BJ (cell line): ENCODE results near the gene AADACL4. TPM values are rescaled to one million over a fixed set of nuclear protein-coding genes. Genes with fewer than 3 reads are reported as not detected.
A peak's percentile ranks its signal among the peaks of the same experiment; 100 is the strongest.

Experiments used
- CTCF ChIA-PET: fragments of 350-600 bp; formaldehyde crosslinking; extraction: SDS; loops from one replicate; lab custom pipeline; 2021; ENCODE audit warnings: antibody characterized with exemption, inconsistent platforms; lab: Yijun Ruan, JAX
- POLR2A ChIA-PET: fragments of 300-600 bp; sonication (Branson Sonifier 250); formaldehyde crosslinking; extraction: SDS; loops from one replicate; lab custom pipeline; 2021; ENCODE audit warnings: antibody characterized with exemption; lab: Charles Lee
- DNase-seq: peaks from one replicate; pipeline ENCODE4 v3.0.0-alpha.2; 2011; ENCODE audit warnings: low read depth
- H3K27me3 ChIP-seq: 2 replicates; pipeline ENCODE4 v1.6.0; 2011; ENCODE audit warnings: low read length; ENCODE audit not compliant: control insufficient read depth, insufficient read depth
- H3K36me3 ChIP-seq: 2 replicates; pipeline ENCODE4 v1.5.1; 2011; ENCODE audit warnings: low read length; ENCODE audit not compliant: control insufficient read depth, insufficient read depth
- H3K4me3 ChIP-seq: 2 replicates; pipeline ENCODE4 v1.5.1; 2011; ENCODE audit warnings: low read depth, mild to moderate bottlenecking, control low read depth, low read length
- CTCF ChIP-seq: IDR thresholded peaks from 2 replicates; pipeline ENCODE4 v1.5.1; 2011; ENCODE audit warnings: low read depth, mild to moderate bottlenecking, control low read depth, inconsistent platforms, low read length, moderate library complexity; ENCODE audit not compliant: insufficient read depth
- polyA plus RNA-seq: library from polyadenylated mRNA; depleted of rRNA; stranded (reverse); fragments of >200 nt; gene quantifications from 2 replicates; pipeline ENCODE4 v1.2.3, GENCODE V29; 2011

The AADACL4 gene
- polyA plus RNA-seq, 1 experiment: 0.20 TPM

DNA sequence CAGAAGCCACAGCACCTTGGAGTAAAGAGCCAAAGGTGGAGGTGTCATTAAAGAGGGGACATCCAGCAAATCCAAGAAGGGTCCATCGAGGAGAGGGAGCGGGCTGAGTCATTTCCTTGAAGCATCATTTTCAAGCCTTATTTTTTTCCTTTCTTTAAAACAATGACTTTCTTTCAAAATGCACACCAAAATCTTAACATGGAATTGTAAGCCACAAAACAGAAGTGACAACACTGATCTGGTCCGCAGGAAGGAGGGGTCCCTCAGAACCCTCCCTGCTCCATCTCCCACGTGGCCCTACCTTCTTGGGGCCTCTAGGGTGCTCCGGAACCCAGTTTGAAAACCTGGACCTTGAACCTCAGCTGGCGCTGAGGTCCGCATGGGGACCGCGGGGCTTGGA, 40.7 kb upstream of the AADACL4 start:
- ChIA-PET CTCF (no interaction called here), POLR2A (no interaction called here)
- Histone ChIP-seq H3K4me3 (no peak overlapping the region), H3K27me3 (no peaks in the 10 kb centered on the region), H3K36me3 (peaks cover 20% of the 10 kb centered on the region)
- TF ChIP-seq CTCF: no peak
- DNase-seq: no peak

DNA sequence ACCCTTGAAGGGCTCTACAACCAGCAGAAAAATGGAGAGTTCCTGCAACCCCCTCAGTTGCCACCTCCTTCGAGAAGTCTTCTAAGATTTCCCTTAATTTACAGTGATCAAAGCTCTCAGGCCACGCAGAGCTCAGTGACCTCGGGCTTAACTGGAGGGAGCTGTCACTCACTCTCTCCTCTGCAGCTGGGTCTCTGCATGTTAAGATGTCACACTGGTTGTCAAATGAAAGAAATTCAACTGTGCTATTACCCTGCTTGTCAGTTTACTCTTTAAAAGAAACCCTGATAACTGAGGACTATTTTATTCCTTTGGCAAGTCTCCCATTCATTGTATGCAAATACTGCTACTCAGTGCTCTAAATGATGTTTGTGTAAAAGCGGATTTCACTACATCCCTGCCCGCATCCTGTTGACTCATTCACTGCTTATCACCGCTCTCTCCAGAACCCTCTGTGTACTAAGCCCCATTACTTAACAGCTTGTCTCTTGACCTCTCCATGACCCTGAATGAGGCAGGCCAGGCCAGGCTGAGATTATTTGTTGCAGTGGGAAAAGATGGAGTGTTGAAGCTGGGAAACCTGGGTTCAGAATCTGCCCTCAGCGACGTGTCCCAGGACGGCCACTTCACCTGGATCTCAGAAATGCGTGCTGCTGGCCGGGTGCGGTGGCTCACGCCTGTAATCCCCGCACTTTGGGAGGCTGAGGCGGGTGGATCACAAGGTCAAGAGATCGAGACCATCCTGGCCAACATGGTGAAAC, 39.6 kb upstream of the AADACL4 start:
- peak; percentile 86 for DNase-seq
- TF ChIP-seq CTCF: no peak
- Histone ChIP-seq H3K4me3 (no peak overlapping the region), H3K27me3 (no peaks in the 10 kb centered on the region), H3K36me3 (peaks cover 26% of the 10 kb centered on the region)
- CTCF ChIA-PET: interaction anchor here (0.9 to 1.3 kb wide), 2 partner anchors 10 to 13 kb away, joined by 3 read pairs; no protein-coding TSS in a partner anchor
- POLR2A ChIA-PET: interaction anchor here (1.0 kb wide), 2 partner anchors 14 to 316 kb away, joined by 3 to 53 read pairs; partner anchors contain the start of gene DHRS3

- ChIA-PET CTCF (interaction anchor here (1.3 kb wide), 1 partner anchor 10 kb away, joined by 3 read pairs; no protein-coding TSS in a partner anchor), POLR2A (interaction anchor here (1.0 kb wide), 2 partner anchors 13 to 316 kb away, joined by 3 to 53 read pairs; partner anchors contain the start of gene DHRS3)
- no peak for DNase-seq
- Histone ChIP-seq H3K4me3 (no peak overlapping the region), H3K27me3 (no peaks in the 10 kb centered on the region), H3K36me3 (peaks cover 25% of the 10 kb centered on the region)
- no peak for TF ChIP-seq CTCF
These were observed 38.9 kb upstream of the AADACL4 start for GRCh38 chr1:12604986-12605385.

- CTCF ChIA-PET: interaction anchor here (0.7 kb wide), 1 partner anchor 9 kb away, joined by 3 read pairs; no protein-coding TSS in a partner anchor
- Histone ChIP-seq H3K36me3 (peaks cover 26% of the 10 kb centered on the region), H3K4me3 (no peak overlapping the region), H3K27me3 (no peaks in the 10 kb centered on the region)
- POLR2A ChIA-PET: no interaction called here
- no peak for TF ChIP-seq CTCF
- no peak for DNase-seq
These were observed 36.6 kb upstream of the AADACL4 start for GRCh38 chr1:12607263-12607662.

GRCh38 chr1:12608311-12608957, 35.5 kb upstream of the AADACL4 start:
- no peak for TF ChIP-seq CTCF
- POLR2A ChIA-PET: no interaction called here
- DNase-seq: no peak
- Histone ChIP-seq H3K27me3 (no peaks in the 10 kb centered on the region), H3K4me3 (no peak overlapping the region), H3K36me3 (peaks cover 24% of the 10 kb centered on the region)
- CTCF ChIA-PET: no interaction called here
